Dermis blood vessel endothelial cell (primary cell): Measurements from ENCODE around the gene SIL1. TPM values are rescaled to one million over a fixed set of nuclear protein-coding genes. Genes with fewer than 3 reads are reported as not detected.
"Not testable (repeated sequence)": the region's sequence is repeated elsewhere in the genome, so short reads cannot be mapped to it uniquely, and the experiment has no call there.

ENCODE experiments used
- DNase-seq: peaks from one replicate; pipeline ENCODE4 v3.0.0; 2010
- total RNA-seq: library from RNA; depleted of rRNA; stranded (reverse); fragments of >200 nt; gene quantifications from 2 replicates; pipeline ENCODE4 v1.2.3, GENCODE V29; 2014

Gene SIL1
- total RNA-seq, 1 donor from 2014 or later, result 58.0 TPM

- no peak for DNase-seq
These were observed 94.4 kb downstream of the SIL1 start for GRCh38 chr5:139103762-139104161.

- no peak for DNase-seq
These were observed 97.3 kb downstream of the SIL1 start for GRCh38 chr5:139100825-139101224.

GRCh38 chr5:139094154-139095131 lies 103.7 kb downstream of the SIL1 start:
- DNase-seq, result peak; percentile 14

DNA sequence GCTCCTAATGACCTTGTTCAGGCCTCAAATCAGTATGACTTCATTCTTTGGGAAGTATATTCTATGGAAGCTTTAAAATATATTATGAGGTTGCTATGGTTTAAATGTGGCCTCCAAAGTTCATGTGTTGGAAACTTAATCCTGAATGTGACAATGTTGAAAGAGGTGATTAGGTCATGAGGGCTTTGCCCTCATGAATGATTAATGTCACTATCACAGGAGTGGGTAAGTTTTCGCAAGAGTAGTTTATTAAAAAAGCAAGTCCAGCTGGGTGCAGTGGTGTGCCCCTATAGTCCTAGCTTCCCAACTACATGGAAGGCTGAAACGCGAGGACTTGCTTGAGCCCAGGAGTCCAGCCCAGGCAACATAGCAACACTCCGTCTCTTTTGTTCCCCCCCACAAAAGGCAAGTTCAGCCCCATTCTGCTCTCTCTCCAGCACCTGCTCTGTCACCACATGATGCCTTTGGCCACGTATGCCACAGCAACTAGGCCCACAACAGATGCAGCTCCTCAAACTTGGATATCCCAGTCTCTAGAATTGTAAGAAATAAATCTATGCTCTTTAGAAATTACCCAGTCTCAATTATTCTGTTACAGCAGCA lies 105.3 kb downstream of the SIL1 start:
- DNase-seq, result no peak

- peak; percentile 5 for DNase-seq
These were observed 106.6 kb downstream of the SIL1 start for GRCh38 chr5:139091439-139092156.

DNA sequence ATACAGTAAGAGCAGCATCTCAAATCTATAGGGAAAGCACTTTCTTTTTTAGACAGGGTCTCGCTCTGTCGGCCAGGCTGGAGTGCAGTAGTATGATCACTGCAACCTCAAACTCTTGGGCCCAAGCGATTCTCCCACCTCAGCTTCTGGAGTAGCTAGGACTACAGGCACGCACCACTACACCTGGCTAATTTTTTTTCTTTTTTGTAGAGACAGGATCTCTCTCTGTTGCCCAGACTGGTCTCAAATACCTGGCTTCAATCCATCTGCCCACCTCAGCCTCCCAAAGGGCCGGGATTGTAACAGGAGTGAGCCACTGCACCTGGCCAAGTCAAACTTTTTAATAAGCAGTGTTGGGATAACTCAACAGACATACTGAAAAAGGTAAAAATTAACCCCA lies 107.6 kb downstream of the SIL1 start:
- no peak for DNase-seq

GRCh38 chr5:139088024-139088423 lies 110.1 kb downstream of the SIL1 start:
- peak; percentile 9 for DNase-seq

GRCh38 chr5:139082813-139083498 lies 115.2 kb downstream of the SIL1 start:
- no peak for DNase-seq

- DNase-seq, result no peak
These were observed 118.1 kb downstream of the SIL1 start for GRCh38 chr5:139079991-139080610.

DNA sequence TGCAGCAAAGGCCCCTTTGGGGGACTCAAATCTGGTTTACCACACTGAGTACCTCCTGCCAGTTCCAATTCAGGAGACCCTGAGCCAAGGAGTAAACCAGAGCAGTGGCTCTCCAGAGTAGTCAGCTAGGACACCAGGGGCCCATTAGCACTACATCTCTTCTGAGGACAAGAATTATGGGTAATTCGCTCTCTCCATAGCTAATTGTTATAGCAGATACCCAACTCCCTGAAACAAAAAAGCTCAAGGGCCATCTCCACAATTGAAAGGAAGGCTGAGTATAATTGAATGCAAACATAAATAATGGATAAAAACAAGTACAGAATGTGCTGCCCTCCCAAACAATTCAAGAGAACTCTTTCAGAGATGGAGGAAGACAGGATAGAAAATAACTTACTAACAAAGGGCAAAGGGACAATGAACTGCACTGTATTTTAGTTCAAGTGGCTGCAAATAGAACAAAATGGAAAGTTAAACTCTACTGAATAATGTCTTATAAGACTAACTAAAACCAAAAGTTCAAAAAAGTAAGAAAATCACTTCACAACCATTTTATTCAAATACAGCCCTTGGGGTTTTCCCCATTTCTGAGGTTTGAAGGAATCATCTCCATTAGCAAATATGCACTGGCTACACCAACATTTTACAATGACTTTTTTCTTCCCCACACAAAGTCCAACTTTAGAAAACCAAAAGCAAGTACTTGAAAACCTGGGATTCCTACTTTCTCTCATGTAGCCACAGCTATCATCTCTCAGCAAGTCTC lies 118.8 kb downstream of the SIL1 start:
- DNase-seq, result no peak

GRCh38 chr5:139078345-139078744 lies 119.8 kb downstream of the SIL1 start:
- no peak for DNase-seq

DNA sequence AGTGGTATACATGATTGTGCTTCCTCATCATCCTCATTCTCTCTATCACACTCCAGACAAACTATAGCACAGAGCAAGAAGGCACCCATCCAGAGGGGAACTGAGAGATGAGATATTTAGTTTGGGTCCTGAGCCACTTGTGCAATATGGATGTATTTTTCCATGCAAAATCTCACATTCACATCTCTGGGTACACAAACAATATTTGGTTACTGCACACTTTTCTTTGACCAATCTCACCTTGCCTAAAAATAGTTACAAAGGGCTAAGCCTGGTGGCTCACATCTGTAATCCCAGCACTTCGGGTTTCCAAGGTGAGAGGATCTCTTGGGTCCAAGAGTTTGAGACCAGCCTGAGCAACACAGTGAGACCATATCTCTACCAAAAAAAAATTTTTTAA lies 120.3 kb downstream of the SIL1 start:
- DNase-seq, result no peak

- no peak for DNase-seq
These were observed 122.1 kb downstream of the SIL1 start for GRCh38 chr5:139076111-139076510.

DNA sequence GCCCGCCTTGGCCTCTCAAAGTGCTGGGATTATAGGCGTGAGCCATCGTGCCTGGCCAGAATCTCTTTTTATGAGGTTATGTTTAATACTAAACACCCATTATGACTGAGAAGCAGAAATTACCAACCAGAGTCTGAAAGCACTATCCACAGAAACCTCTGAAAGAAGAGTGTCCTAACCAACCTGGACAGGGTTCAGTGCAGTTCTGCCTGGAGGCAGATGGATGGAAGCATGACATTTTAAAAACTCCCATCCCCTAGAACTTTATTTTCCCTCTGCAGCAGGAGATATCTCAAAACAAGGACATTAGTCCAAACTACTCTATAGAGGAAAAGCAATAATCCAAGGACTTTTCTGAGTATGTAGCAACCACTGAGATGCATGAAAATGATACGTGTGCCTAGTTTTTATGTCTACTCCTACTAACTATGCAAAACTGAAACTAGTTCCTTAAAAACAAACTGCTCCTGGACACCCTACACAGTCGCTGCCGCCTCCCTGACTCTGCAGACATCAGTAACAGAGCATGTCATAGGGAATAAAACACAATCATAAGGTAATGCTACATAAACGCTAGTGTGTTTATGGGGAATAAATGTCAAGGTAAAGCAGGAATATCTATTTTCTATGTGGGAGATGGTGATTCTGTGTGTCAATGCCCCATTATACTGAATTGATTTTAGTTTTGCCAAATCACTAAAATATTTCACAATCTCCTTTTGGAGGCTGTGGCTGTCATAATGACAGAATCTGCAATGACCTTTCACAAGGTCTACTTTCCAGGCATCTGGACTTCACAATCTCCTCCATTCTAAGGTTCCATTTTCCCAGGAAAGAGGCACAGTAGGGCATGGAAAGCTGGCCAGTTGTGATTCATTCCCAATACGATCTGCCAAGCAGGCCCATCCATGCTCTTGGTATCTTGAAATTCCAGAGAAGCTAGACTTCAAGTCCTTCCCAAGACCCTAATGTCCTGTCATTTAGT lies 122.8 kb downstream of the SIL1 start:
- no peak for DNase-seq

DNA sequence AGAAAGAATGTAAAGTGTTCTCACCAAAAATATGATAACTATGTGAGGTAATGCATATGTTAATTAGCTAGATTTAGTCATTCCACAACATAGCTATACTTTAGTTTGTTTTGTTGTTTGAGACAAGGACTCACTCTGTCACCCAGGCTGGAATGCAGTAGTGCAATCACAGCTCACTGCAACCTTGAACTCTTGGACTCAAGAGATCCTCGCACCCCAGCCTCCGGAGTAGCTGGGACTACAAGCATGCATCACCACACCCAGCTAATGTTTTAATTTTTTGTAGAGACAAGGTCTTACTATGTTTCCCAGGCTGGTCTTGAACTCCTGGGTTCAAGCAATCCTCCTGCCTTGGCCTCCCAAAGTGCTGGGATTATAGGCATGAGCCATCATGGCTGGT lies 124.2 kb downstream of the SIL1 start:
- not testable (repeated sequence) for DNase-seq

- DNase-seq, result no peak
These were observed 129.5 kb downstream of the SIL1 start for GRCh38 chr5:139068494-139069151.

DNA sequence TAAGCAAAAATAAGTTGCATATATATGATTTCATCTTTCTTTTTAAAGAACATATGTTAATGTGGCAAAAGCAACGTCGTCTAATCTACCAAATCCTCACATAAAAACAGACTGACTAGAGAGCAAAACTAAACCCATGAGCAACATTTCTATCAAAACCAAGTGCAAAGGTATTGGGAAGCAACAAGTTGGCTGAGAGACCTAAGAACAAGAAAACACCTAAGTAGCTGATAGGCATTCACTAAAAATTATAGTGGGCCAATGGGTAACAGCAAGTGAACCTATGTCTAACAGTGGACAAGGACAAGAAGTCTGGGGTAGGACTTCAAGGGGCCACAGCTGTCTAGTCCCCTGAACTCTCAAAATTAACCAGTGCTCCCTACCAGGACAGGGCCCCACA lies 130.1 kb downstream of the SIL1 start:
- DNase-seq, result no peak

GRCh38 chr5:139065306-139065705 lies 132.9 kb downstream of the SIL1 start:
- DNase-seq, result no peak

DNA sequence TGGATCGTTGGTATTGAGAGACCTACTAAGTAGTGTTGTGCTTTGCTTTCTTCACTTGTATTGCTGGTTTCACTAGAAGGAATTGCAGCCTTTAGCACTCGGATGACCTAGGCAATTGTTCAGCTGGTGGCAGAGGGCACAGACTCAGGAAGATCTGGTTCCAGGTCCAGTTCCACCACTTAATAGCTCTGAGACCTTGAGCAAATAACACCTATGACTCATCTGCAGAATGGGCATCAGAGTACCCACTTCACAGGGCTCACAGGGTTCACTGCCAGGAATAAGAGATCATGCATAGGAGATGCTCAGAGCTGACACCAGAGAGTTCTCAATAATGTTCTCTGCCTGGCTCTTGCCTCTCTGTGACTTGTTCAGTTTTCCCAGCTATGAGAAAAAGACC lies 133.6 kb downstream of the SIL1 start:
- peak; percentile 12 for DNase-seq

- DNase-seq, result no peak
These were observed 134.5 kb downstream of the SIL1 start for GRCh38 chr5:139063664-139064054.
